ENCODE measurements around the gene METTL6.
"Not testable (repeated sequence)": the region's sequence is repeated elsewhere in the genome, so short reads cannot be mapped to it uniquely, and the experiment has no call there.

METTL6 gene

GRCh38 chr3:15427182-15427880, at the start of gene METTL6, which contains the start of gene EAF1:
METTL6 (minus strand) TSS chr3:15427544; CDS start chr3:15426511, 1,033 bp downstream.
EAF1 (plus strand) TSS chr3:15427598; CDS start chr3:15427780, 182 bp downstream.
- DNase-seq = peak; percentile 91

DNA sequence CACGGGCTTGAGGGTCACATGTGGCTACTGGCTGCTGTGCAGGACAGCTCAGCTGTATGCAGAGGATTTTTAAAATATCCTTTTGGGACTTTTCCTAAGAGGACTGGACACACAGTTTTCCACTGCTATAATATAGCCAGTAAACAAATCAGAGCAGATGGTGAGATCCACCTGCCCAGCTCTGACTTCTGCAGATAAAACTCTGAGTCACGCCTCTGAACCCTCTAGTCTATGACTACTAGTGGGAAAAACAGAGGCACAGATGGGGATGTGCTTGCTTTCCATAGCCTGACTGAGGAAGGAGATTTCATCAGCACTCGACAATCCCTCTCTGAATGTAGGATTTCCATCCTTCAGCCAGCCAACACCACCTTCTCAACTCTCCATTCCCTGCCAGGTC, 49.0 kb upstream of the METTL6 start:
- DNase-seq = no peak

- no peak for DNase-seq
These were observed 47.8 kb upstream of the METTL6 start for GRCh38 chr3:15475161-15475560.

- no peak for DNase-seq
These were observed 44.5 kb upstream of the METTL6 start for GRCh38 chr3:15471861-15472260.

GRCh38 chr3:15470849-15471248, 43.5 kb upstream of the METTL6 start:
- DNase-seq = no peak

DNA sequence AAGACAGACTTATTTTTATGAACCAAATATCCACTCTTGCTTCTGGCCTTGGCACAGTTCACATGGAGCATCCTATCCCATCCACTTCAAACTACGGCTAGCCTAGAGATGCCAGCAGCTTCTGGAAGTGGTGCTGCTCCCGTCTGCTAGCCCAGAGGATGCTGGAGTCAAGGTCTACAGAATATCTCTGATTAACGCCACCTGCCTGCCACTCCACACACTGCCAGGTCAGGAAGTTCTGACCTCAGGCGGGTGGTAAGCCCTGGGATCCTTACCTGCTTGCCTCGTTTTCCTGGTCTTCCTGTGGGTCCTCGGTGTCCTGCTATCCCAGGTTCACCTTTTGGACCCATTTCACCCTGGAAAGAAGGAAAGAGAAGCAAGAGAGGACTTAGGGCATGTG, 42.9 kb upstream of the METTL6 start:
- DNase-seq = no peak

DNA sequence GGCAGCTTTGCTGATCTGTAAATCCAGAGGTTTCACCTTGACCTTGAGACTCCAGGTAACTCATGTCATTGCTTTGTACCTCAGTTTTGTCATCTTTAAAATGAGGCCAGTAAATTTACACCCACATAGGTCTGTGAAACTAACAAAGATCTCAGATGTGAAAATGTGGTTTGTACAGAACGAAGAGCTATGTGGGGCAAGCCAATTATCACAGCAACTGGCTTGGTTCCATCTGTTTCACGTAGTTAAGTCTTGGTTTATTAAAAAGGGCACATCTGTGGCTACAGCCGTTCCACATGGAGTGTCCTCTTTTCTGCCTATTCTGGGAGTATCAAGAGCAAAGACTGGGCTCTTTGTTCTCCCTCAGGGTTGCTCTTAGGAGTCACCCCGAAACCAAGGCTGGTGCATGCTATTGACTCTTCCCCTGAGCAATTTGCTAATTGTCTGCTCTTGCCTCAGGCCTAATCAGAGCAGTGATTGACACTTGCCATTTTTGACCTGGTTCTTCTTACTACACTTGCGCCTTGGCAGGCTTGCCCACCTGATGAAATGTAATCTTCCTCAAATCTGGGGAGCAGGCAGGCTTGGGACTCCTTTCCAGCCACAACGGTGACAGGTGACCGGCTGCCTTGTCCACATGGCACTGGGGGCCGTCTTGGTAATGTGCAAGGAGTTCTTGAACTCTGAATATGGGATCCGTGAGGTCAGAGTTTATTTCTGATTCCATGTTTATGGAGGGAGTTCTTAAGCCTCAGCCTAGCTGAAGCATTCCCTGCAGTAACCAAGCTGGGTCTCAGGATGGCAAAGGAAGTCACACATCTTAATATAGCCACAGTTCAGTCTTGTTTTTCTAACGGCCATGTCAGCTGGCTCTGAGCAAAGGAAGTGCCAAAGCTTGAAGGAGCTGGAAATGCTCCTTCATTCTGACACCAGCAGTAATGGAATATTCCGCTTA, 40.2 kb upstream of the METTL6 start:
- DNase-seq = no peak

GRCh38 chr3:15465876-15466585, 38.7 kb upstream of the METTL6 start:
- DNase-seq = no peak

GRCh38 chr3:15462451-15462850, 35.1 kb upstream of the METTL6 start:
- DNase-seq = peak in 1 of 2 donors; percentile 6

GRCh38 chr3:15460891-15461531, 33.7 kb upstream of the METTL6 start:
- no peak for DNase-seq

DNA sequence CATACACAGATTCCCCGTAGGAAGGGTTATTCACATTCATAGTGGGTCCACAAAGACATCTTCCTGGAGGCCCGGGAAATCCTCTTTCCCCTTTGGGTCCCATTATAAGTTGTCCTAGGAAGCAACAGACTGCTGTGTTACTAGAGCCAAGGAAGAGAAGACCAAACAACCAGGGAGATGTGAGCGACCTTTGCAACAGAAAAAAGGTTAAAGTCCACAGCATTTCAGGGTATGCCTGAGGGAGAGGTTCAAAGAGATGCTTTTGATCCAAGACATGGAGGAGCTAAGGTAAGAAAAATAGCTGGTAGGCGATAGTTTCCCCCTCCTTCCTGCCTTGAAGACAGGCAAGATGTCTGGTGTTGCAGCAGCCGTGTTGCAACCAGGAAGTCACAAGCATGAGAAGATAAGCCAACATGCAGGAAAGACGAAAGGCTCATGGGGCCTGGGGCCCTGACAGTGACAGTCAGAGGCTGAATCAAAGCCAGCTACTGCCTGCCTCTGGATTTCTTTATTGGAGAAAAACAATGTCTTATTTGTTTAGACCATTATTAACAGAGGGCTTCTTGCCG, 31.0 kb upstream of the METTL6 start:
- no peak for DNase-seq

DNA sequence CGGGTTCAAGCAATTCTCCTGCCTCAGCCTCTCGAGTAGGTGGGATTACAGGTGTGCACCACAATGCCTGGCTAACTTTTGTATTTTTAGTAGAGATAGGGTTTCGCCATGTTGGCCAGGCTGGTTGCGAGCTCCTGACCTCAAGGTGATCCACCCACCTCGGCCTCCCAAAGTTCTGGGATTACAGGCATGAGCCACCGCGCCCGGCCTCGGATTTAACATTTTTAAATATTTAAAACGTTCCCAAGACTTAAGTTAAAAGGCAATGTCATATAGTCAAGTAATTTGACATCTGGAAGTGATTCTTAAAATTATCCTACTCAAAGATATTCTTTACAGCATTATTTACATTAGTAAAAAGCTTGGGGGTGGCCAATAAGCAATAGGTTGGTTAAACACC, 29.6 kb upstream of the METTL6 start:
- DNase-seq = not testable (repeated sequence)

DNA sequence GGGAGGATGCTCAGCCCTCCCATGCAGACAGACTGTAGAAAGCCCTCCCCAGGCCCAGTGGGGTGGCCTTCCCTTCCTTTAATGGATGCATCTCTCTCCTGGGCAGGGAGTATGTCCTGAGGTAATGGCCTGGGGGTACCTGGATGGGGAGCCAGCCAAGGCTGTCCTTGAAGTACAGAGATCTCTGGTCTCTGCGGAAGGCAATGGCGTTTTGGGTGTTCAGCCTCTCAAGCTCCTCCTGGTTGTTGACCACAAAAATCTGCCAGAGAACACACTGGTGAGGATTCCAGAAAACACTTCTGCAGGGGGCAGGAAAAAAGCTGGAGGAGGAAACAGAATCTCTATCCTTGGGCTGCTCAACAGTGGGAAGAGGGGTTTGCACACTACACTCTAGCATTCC, 29.0 kb upstream of the METTL6 start:
- DNase-seq = no peak

GRCh38 chr3:15455756-15456155, 28.4 kb upstream of the METTL6 start:
- DNase-seq = no peak

DNA sequence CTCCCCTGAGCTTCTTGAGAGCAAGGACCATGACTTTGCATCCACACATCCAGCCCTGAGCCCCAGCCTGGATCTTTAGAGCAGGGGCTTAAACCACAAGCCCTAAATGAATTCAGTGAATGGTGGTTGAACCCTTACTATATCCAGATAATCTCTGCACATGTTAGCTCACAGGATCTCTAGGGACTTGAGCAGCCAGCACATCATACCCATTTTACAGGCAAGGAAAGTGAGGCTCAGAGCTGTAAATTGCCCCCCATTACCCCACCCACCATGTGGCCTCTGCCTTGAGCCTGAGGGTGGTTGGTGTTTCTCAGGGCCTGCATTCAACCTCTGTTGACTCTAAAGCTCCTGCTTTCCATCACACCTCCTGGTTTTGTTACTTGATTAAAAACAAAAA, 27.6 kb upstream of the METTL6 start:
- DNase-seq = no peak

DNA sequence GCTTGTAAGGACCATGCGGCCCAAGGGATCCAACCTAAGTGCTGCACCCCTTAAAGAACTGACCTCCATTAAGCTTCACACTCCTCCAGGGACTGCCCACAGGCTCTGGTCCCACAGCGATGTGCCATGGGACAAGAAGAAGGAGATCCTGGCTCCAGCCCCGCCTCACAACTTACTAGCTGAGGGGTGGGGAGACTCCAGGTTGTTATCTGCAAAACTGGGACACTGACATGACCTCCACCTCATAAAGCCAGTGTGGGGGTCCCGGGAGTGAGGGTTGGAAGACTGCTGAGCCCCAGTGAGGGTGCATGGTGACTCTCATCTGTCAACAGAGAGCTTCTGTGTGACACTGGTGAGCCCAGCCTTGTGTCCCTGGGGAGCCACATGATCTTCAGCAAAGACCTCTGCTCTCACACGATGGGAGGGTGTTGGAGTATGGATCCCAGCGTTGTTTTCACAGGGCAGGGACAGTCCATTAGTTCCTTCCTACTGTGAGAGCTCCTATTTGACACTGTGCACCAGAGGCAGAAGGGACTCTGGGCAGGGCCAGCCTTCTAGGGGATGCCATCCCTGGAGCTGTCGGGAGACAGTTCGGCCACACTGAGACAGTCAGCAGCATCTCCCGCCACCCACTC, 26.8 kb upstream of the METTL6 start:
- DNase-seq = no peak

- no peak for DNase-seq
These were observed 26.2 kb upstream of the METTL6 start for GRCh38 chr3:15453501-15453900.

- DNase-seq = no peak
These were observed 25.6 kb upstream of the METTL6 start for GRCh38 chr3:15452961-15453360.

DNA sequence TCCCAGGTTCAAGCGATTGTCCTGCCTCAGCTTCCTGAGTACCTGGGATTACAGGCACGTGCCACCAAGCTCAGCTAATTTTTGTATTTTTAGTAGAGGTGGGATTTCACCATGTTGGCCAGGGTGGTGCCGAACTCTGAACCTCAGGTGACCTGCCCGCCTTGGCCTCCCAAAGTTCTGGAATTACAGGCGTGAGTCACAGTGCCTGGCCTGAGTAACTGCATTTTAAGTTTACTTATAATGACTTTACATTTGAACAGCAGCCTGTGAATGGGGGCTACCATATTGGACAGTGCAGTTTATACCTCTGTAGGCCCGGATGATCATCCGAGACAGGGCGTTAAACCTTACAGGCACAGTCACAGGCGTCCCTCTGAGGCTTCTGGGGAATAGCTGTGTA, 24.8 kb upstream of the METTL6 start:
- no peak for DNase-seq

GRCh38 chr3:15451216-15452113, 24.1 kb upstream of the METTL6 start:
- no peak for DNase-seq
